ENCODE results near the gene RNF149.

DNA sequence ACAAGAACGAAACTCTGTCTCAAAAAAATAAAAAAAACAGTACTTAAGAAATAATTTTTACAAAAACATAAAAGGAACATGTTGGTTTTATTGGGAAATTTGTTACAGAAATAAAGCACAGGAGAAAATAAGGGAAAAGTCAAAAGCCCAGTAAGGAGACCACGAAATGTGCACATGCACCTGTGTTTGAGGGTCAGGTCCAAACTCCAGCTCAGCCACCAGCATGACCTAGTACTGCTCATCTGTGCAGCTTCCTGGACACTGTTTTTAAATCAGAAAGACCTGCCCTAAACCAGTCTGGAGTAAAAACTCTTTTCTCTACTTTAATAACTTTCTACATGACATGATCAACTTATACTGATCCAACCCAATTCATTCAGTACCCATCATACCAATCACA is 21.2 kb downstream of the RNF149 start:
- TF ChIP-seq, protein P1, sequence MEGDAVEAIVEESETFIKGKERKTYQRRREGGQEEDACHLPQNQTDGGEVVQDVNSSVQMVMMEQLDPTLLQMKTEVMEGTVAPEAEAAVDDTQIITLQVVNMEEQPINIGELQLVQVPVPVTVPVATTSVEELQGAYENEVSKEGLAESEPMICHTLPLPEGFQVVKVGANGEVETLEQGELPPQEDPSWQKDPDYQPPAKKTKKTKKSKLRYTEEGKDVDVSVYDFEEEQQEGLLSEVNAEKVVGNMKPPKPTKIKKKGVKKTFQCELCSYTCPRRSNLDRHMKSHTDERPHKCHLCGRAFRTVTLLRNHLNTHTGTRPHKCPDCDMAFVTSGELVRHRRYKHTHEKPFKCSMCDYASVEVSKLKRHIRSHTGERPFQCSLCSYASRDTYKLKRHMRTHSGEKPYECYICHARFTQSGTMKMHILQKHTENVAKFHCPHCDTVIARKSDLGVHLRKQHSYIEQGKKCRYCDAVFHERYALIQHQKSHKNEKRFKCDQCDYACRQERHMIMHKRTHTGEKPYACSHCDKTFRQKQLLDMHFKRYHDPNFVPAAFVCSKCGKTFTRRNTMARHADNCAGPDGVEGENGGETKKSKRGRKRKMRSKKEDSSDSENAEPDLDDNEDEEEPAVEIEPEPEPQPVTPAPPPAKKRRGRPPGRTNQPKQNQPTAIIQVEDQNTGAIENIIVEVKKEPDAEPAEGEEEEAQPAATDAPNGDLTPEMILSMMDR (IDR thresholded peaks at IDR 0.05): no peak
- TF ChIP-seq POLR2A (IDR thresholded peaks at IDR 0.05): no peak

Measured in adrenal gland (tissue), 5 donors.